ENCODE measurements around the gene CDHR2.
"Not testable (repeated sequence)": the region's sequence is repeated elsewhere in the genome, so short reads cannot be mapped to it uniquely, and the experiment has no call there.

CDHR2 gene

GRCh38 chr5:176573564-176574296, 24.6 kb downstream of the CDHR2 start:
- peak; percentile 82 for DNase-seq

GRCh38 chr5:176574297-176574591, 25.1 kb downstream of the CDHR2 start:
- DNase-seq: no peak

GRCh38 chr5:176575066-176575465, 25.9 kb downstream of the CDHR2 start:
- DNase-seq: no peak

- no peak for DNase-seq
These were observed 26.6 kb downstream of the CDHR2 start for GRCh38 chr5:176575488-176576422.

GRCh38 chr5:176577312-176578176, 28.4 kb downstream of the CDHR2 start:
- no peak for DNase-seq

- DNase-seq: peak; percentile 32
These were observed 29.3 kb downstream of the CDHR2 start for GRCh38 chr5:176578391-176578808.

- no peak for DNase-seq
These were observed 30.2 kb downstream of the CDHR2 start for GRCh38 chr5:176579323-176579722.

- DNase-seq: no peak
These were observed 32.2 kb downstream of the CDHR2 start for GRCh38 chr5:176581361-176581760.

- no peak for DNase-seq
These were observed 33.9 kb downstream of the CDHR2 start for GRCh38 chr5:176583076-176583475.

- no peak for DNase-seq
These were observed 38.3 kb downstream of the CDHR2 start for GRCh38 chr5:176587398-176587797.

GRCh38 chr5:176588297-176588696, 39.2 kb downstream of the CDHR2 start:
- DNase-seq: no peak

- DNase-seq: no peak
These were observed 40.1 kb downstream of the CDHR2 start for GRCh38 chr5:176589039-176589769.

GRCh38 chr5:176590035-176590717, 41.0 kb downstream of the CDHR2 start:
- DNase-seq: no peak

- DNase-seq: not testable (repeated sequence)
These were observed 42.5 kb downstream of the CDHR2 start for GRCh38 chr5:176591667-176592066.

- DNase-seq: no peak
These were observed 43.4 kb downstream of the CDHR2 start for GRCh38 chr5:176592573-176592972.

- DNase-seq: no peak
These were observed 44.2 kb downstream of the CDHR2 start for GRCh38 chr5:176593273-176593869.

GRCh38 chr5:176594554-176594953, 45.4 kb downstream of the CDHR2 start:
- no peak for DNase-seq

GRCh38 chr5:176595386-176595943, 46.3 kb downstream of the CDHR2 start:
- no peak for DNase-seq

- no peak for DNase-seq
These were observed 47.0 kb downstream of the CDHR2 start for GRCh38 chr5:176596069-176596644.

GRCh38 chr5:176596689-176597416, 47.7 kb downstream of the CDHR2 start:
- peak; percentile 59 for DNase-seq

Measured in activated gamma-delta T cell treated with Interleukin-2 at 50 U/mL for 16 hours (primary cell).